Hematopoietic multipotent progenitor cell treated with erythropoietin and hydrocortisone succinate and interleukin-3 and kit ligand, for 8 days (in vitro differentiated cells): ENCODE measurements around the gene TNFAIP8.

ENCODE experiments used
- DNase-seq: peaks from one replicate; pipeline ENCODE4 v3.0.0-alpha.2; 2015

The TNFAIP8 gene

DNA sequence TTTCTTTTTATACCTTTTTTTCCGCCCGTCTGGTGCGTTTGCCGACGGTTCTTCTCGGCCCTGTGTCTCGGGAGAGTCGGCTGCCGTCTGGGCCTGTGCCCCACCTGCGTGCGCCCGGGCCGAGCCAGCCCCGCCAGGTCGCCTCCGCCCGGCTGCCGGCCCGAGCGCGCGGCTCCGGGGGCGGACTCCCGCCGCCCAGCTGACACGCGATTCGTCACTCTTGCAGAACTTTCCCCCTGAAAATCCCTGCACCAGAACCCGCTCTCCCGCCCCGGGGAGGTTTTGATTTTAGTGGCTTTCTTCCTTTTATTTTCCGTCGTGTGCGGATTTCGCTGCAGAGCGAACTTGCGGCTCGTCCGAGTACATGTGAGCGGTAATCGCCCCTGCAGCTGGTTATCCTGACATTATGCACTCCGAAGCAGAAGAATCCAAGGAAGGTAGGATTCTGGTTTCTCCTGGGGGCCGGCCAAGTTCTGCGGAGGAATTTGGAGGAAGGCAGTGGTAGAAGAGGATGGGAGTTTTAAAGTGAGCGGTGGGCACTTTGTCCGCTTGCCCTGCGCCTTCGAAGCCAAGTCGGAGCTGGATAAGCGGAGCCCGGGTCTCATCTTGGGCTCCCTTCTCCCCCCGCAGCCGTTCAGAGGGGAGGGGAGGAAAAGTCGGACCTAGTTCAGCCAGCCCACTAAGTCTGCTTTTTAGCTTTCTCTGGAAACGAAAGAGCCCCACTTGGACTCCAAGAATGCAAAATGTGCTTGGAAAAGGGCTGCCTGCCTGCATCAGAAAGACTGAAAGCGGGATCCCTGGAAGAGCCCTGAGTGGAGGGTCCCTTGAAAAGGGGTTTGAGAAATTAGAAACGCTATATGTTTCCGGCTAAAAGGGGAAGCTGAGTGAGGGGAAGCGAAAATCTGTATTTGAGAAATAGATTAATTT is at the start of gene TNFAIP8:
Gene TNFAIP8 (plus strand): TSS at position 335 of the 927 bp plus-strand sequence. CDS start 72 bp downstream, at position 407.
- peak; percentile 21 for DNase-seq

GRCh38 chr5:119307170-119307569 is 48.6 kb upstream of the TNFAIP8 start:
- DNase-seq = no peak

GRCh38 chr5:119309326-119309725 is 46.5 kb upstream of the TNFAIP8 start:
- DNase-seq = no peak

DNA sequence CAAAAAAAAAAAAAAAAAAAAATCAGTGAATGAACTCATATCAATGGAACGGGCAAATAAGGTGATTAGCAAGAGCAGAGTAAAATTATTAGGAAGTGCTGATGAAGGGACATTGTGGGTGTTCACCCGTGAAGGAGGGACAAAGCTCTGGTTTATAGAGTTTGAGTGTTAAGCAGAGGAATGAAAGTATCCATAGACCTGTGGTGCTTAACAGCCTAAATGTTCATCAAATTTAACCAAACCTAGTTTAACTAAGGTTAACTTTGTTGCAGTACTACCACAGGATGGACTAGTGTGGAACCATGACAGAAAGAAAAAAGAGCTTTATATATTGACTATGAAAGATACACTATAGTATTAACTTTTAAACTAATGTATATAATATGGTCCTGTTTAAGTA is 44.1 kb upstream of the TNFAIP8 start:
- no peak for DNase-seq

- no peak for DNase-seq
Measured at GRCh38 chr5:119312403-119312802, 43.4 kb upstream of the TNFAIP8 start.

DNA sequence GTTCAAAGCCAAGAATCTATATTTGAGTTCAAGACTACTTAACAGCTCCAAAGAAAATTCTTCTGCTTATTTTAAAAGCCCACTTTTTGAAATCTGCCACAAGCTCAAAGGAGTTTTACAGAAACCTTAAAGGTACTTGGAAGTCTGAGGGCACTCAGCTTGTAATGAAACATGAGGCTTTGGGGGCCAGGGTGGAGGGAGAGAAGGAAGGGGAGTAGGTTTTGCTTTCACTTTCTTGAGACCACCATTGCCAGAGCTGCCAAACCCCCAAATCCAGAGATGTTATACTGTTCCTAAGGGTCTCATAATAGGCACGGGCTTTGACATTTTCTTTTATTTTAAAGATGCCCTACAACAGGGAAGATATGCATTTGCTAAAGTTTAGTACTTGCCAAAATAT is 42.6 kb upstream of the TNFAIP8 start:
- no peak for DNase-seq

- no peak for DNase-seq
Measured at GRCh38 chr5:119313658-119314605, 41.9 kb upstream of the TNFAIP8 start.

- DNase-seq = peak; percentile 83
Measured at GRCh38 chr5:119315516-119315949, 40.3 kb upstream of the TNFAIP8 start.

GRCh38 chr5:119316086-119316485 is 39.7 kb upstream of the TNFAIP8 start:
- DNase-seq = no peak

GRCh38 chr5:119316906-119317305 is 38.9 kb upstream of the TNFAIP8 start:
- no peak for DNase-seq

GRCh38 chr5:119318256-119318894 is 37.4 kb upstream of the TNFAIP8 start:
- DNase-seq = no peak

DNA sequence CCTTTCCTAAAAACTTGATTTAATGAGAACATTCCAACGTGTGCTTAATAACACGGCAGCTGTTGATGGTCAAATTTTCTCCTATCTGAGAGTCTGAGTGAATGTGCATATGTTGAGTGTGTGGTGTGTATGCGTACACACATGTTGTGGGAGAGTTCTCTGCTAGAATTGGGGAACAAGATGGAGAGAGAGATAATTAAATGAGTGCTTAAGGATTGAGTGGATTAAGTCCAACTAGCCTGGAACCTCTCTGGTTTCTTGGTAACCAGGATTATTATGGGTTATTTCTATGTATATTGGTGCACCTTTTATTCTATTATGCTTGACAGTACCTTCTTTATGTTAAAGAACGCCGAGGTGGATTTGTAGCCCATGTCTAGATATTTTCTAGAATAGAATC is 36.4 kb upstream of the TNFAIP8 start:
- no peak for DNase-seq

DNA sequence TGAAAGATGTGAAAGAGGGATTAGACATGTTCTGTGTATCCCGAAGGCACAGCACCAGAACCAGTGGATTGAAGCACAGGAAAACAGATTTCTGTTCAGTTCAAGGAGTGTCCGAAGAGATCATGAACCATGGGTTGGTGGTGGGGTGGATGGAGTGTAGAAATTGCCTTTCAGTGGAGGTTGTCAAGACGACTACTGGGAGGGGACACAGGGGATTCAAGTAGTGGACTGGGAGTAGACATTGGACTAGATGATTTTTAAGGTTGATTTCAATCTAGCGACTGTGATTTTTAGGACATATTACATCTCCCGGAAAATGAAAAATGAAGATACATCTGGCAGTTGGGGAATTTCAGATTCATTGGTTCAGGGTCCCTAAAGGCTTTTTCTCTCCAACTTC is 35.9 kb upstream of the TNFAIP8 start:
- no peak for DNase-seq

DNA sequence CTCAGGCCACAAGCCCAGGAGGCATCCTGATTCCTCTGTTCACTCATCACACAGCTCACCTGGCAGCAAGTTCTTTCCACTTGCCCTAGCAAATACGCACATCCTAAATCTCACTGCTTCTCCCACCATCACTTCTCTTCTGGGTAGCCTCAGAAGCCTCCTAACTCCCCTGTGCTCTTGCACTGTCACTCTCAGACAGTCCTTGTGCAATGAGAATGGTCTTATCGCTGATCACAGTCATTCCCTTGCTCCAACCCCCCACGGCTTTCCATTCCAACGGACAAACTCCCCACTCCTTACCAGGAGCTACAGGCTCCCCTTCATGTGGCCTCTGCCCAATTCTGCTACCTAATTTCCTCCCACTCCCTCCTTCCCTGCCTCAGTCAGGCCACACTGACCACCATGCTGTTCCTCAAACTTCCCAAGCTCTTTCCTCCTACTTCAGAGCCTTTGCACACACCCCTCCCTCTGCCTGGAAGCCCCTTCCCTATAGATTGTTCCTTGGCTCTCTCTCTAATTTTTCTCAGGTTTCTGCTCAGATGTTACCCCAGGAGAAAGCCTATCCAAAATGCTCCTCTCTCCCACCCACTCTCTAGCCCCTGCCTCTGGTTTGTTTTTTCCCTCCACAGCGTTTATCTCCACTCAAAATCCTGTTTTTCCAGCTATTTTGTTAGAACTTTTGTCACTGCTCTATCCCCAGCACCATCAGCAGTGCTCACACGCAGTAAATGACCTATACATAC is 34.1 kb upstream of the TNFAIP8 start:
- peak; percentile 36 for DNase-seq

DNA sequence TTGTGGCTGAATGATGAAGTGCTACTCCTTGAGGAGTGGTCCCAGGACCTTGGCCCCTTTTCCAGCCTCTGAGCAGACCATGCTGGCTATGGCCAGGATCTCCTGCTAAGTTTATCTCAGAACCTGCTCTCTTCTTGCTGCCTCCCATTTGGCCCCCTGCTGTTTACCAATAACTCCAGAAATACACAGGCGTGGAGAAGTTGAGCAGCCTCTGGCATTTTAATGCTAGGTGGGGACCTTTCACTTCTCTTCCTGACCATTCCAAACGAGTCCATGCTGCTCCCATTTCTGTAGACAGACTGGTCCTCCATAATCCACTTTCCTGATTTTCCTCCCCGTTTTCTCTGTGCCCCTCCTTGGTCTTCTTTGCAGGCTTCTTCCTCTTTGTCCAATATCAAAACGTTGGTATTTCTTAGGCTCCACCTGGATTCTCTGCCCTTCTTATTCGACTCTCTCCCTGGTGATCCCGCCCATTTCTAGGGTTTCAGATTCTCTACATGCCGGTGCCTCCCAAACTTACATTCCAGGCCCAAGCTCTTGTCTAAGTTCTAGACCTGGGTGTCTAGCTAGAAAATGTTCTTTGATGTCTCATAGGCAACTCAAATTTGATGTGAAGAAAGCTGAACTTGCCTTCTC is 33.4 kb upstream of the TNFAIP8 start:
- no peak for DNase-seq

DNA sequence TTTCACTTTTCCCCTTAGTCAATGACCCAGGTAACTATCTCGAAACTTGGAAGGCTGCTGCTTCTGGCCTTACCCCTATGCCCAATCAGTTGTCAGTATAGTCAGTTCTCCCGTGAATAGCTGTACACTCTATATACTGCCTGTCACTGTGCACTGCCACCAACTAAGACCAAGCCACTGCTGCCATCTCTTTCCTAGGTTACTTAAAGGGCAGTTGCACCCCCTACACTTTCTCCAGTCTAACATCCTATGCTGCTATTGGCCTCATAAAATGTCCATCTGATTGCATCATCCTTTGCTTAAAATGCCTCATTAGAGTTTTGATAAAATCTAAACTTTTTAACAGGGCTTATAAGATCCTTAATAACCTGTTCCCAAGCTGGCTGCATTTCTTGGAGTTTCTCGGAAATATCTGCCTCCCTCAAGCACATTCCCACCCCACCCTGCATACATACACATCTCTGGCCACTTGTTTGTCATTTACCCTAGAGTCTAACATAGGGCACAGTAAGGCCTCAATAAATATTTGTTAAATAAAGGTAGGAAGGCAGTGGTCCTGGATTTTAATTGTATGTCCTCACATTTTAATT is 32.8 kb upstream of the TNFAIP8 start:
- peak; percentile 58 for DNase-seq

- DNase-seq = peak; percentile 45
Measured at GRCh38 chr5:119323601-119324000, 32.2 kb upstream of the TNFAIP8 start.

DNA sequence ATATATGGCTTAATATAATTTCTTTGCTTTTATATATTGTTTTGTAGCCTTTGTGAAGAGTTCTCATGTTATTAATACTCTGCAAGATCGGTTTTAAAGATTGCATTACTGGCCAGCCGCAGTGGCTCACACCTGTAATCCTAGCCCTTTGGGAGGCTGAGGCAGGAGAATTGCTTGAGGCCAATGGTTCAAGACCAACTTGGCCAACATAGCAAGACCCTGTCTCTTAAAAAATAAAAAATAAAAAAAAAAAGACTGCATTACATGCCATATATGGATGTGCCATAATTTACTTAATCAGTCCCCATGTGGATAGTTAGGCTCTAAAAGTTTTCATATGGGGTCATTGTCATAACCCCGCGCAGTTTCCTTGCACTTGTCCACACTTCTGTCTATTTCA is 31.0 kb upstream of the TNFAIP8 start:
- no peak for DNase-seq

DNA sequence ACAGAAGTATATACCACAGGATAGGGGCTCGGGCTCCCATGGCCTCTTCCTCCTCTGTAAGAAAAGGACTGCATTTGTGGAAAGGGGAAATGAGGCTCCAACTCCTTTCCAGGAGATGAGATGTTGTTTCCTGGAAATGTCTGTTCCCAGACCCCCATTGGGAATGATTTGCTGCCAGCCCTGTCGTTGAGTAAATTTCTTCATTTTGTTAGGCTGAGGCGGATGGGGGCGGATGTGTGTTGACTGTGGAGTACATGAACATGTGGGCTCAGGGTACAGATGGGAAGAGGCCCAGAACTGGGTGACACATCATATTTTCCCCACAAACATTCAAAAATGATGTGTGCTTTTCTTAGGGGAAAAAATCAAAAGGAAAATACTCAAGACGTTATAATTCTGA is 28.8 kb upstream of the TNFAIP8 start:
- DNase-seq = peak; percentile 66

- DNase-seq = peak; percentile 33
Measured at GRCh38 chr5:119328753-119329602, 26.8 kb upstream of the TNFAIP8 start.
